HCT116 (cell line): ENCODE results near the gene MOB3B. TPM values are rescaled to one million over a fixed set of nuclear protein-coding genes. Genes with fewer than 3 reads are reported as not detected.

ENCODE experiments used
- ATAC-seq: fragments of 200-7000 bp; cut with Tn5 transposase; 2 replicates; pipeline ENCODE4 v1.9.1; 2020; ENCODE audit warnings: mild to moderate bottlenecking, moderate library complexity
- BruUV-seq: library from RNA; stranded (reverse); fragments of 400-500 nt; replicated peaks from 2 replicates; lab custom pipeline; 2021; lab: Mats Ljungman, UMichigan
- CTCF ChIA-PET: fragments of 300-600 bp; sonication (Branson Sonifier 250); formaldehyde crosslinking; loops from one replicate; lab custom pipeline; 2021; ENCODE audit warnings: antibody characterized with exemption; lab: Charles Lee
- POLR2A ChIA-PET: fragments of 300-600, 350-600 bp; sonication (Branson Sonifier 250); formaldehyde crosslinking; loops from one replicate; lab custom pipeline; 2021; ENCODE audit warnings: antibody characterized with exemption; lab: Charles Lee
- RAD21 ChIA-PET, 2 experiments: fragments of 300-600 bp; sonication (Branson Sonifier 250); formaldehyde crosslinking; loops; one replicate each; lab custom pipeline; 2023; ENCODE audit warnings: low total read pairs in 2 of 2; ENCODE audit not compliant: uncharacterized antibody in 2 of 2, unreplicated experiment in 2 of 2, low non-redundant PET in 1 of 2; lab: Charles Lee
- DNase-seq: peaks from one replicate; pipeline ENCODE4 v3.0.0-alpha.2; 2010; ENCODE audit warnings: low read depth, low spot score
- H2AFZ ChIP-seq: fragments of 200-600 bp; shearing (Covaris generic), sonication (generic); 2 replicates; pipeline ENCODE4 v1.6.1; 2017; ENCODE audit warnings: low read depth, mixed run types, mixed read lengths, antibody characterized with exemption, low read length; ENCODE audit not compliant: poor library complexity, severe bottlenecking
- H3K27ac ChIP-seq: 2 replicates; pipeline ENCODE4 v1.5.1; 2012; ENCODE audit warnings: low read depth, low read length
- H3K27me3 ChIP-seq: fragments of 200-600 bp; sonication (generic); 2 replicates; pipeline ENCODE4 v1.6.1; 2016; ENCODE audit warnings: mixed run types, low read length, mixed read lengths; ENCODE audit not compliant: insufficient read depth
- H3K36me3 ChIP-seq, 2 experiments: fragments of 200-500 bp in 1 of 2; fragments of 200-600 bp in 1 of 2; sonication (Bioruptor generic) in 1 of 2; sonication (generic) in 1 of 2; 2 replicates each; pipeline versions ENCODE4 v1.5.1 to v1.6.1; 2014 to 2016; ENCODE audit warnings: low read length in 2 of 2, inconsistent platforms in 1 of 2, mixed read lengths in 1 of 2, mixed run types in 1 of 2; ENCODE audit not compliant: insufficient read depth in 2 of 2, control insufficient read depth in 1 of 2
- H3K4me1 ChIP-seq, 2 experiments: fragments of 200-600 bp in 1 of 2; sonication (generic) in 1 of 2; 2 replicates each; pipeline versions ENCODE4 v1.5.1 to v1.6.1; 2012 to 2017; ENCODE audit warnings: low read length in 2 of 2, inconsistent platforms in 1 of 2, mild to moderate bottlenecking in 1 of 2, mixed read lengths in 1 of 2, mixed run types in 1 of 2, moderate library complexity in 1 of 2; ENCODE audit not compliant: insufficient read depth in 2 of 2, control insufficient read depth in 1 of 2
- H3K4me2 ChIP-seq: fragments of 200-600 bp; sonication (generic); 2 replicates; pipeline ENCODE4 v1.6.1; 2017; ENCODE audit warnings: mixed run types, low read length, mixed read lengths
- H3K4me3 ChIP-seq, 2 experiments: fragments of 200-600 bp in 1 of 2; sonication (generic) in 1 of 2; replicated peaks in 1 of 2; 2 replicates each; pipeline ENCODE4 v1.5.1; 2011 to 2016; ENCODE audit warnings: low read length in 2 of 2, control low read depth in 1 of 2, low read depth in 1 of 2, mild to moderate bottlenecking in 1 of 2, mixed read lengths in 1 of 2, mixed run types in 1 of 2
- H3K79me2 ChIP-seq: fragments of 200-600 bp; sonication (generic); 2 replicates; pipeline ENCODE4 v1.6.1; 2017; ENCODE audit warnings: mild to moderate bottlenecking, mixed run types, low read length, moderate library complexity, mixed read lengths; ENCODE audit not compliant: insufficient read depth
- H3K9ac ChIP-seq: fragments of 200-600 bp; sonication (generic); 2 replicates; pipeline ENCODE4 v1.6.1; 2016; ENCODE audit warnings: low read length, mixed read lengths
- H3K9me2 ChIP-seq: fragments of 200-600 bp; sonication (generic), shearing (Covaris generic); 2 replicates; pipeline ENCODE4 v1.6.1; 2017; ENCODE audit warnings: mixed run types, mild to moderate bottlenecking, moderate library complexity; ENCODE audit not compliant: insufficient read depth
- H3K9me3 ChIP-seq, 2 experiments: fragments of 200-500 bp in 1 of 2; fragments of 200-600 bp in 1 of 2; sonication (Bioruptor generic) in 1 of 2; sonication (generic) in 1 of 2; 2 replicates each; pipeline ENCODE4 v1.6.1; 2014 to 2017; ENCODE audit warnings: low read length in 2 of 2, mixed read lengths in 2 of 2, inconsistent platforms in 1 of 2, low read depth in 1 of 2, mild to moderate bottlenecking in 1 of 2, mixed run types in 1 of 2, moderate library complexity in 1 of 2; ENCODE audit not compliant: control insufficient read depth in 1 of 2, insufficient read depth in 1 of 2
- H4K20me1 ChIP-seq: fragments of 200-600 bp; sonication (generic), shearing (Covaris generic); 2 replicates; pipeline ENCODE4 v1.6.1; 2017; ENCODE audit warnings: mixed run types, mild to moderate bottlenecking, moderate library complexity; ENCODE audit not compliant: insufficient read depth
- CTCF ChIP-seq, 3 experiments: fragments of 200-600 bp in 1 of 3; sonication (generic) in 1 of 3; IDR thresholded peaks in 2 of 3; conservative IDR thresholded peaks in 1 of 3; 2 replicates each; pipeline ENCODE4 v1.5.1; 2012 to 2017; ENCODE audit warnings: low read depth in 2 of 3, low read length in 2 of 3, antibody characterized with exemption in 1 of 3, borderline replicate concordance in 1 of 3, control low read depth in 1 of 3, mild to moderate bottlenecking in 1 of 3, mixed read lengths in 1 of 3, mixed run types in 1 of 3, moderate library complexity in 1 of 3; ENCODE audit not compliant: insufficient read depth in 1 of 3
- EZH2 ChIP-seq: fragments of 200-600 bp; sonication (generic); IDR thresholded peaks from 2 replicates; pipeline ENCODE4 v1.6.1; 2017; ENCODE audit warnings: antibody characterized with exemption, mixed run types
- FOSL1 ChIP-seq: IDR thresholded peaks from 2 replicates; pipeline ENCODE4 v1.6.1; 2012; ENCODE audit warnings: low read depth
- JUND ChIP-seq: IDR thresholded peaks from 2 replicates; pipeline ENCODE4 v1.6.1; 2012
- MAX ChIP-seq: IDR thresholded peaks from 2 replicates; pipeline ENCODE4 v1.6.1; 2012
- POLR2A ChIP-seq: IDR thresholded peaks from 2 replicates; pipeline ENCODE4 v1.7.0; 2011; ENCODE audit warnings: borderline replicate concordance; ENCODE audit not compliant: insufficient read depth, insufficient read length; ENCODE audit errors: extremely low read depth
- POLR2AphosphoS5 ChIP-seq: IDR thresholded peaks from 2 replicates; pipeline ENCODE4 v1.6.1; 2011; ENCODE audit warnings: mild to moderate bottlenecking, low read depth, low read length, moderate library complexity
- SP1 ChIP-seq: IDR thresholded peaks from 2 replicates; pipeline ENCODE4 v1.6.1; 2012; ENCODE audit warnings: low read depth
- SRF ChIP-seq: IDR thresholded peaks from 2 replicates; pipeline ENCODE4 v1.6.1; 2012; ENCODE audit warnings: low read depth
- TCF7L2 ChIP-seq: IDR thresholded peaks from 2 replicates; pipeline ENCODE4 v1.7.0; 2011; ENCODE audit warnings: borderline replicate concordance, inconsistent platforms; ENCODE audit not compliant: insufficient read depth, insufficient read length; ENCODE audit errors: extremely low read depth
- YY1 ChIP-seq: IDR thresholded peaks from 2 replicates; pipeline ENCODE4 v1.6.1; 2011; ENCODE audit warnings: low read length, low read depth, moderate library complexity, mild to moderate bottlenecking; ENCODE audit not compliant: insufficient replicate concordance; ENCODE audit errors: extremely low read depth
- ZFX ChIP-seq: fragments of 450-650 bp; IDR thresholded peaks from 2 replicates; pipeline ENCODE4 v1.6.1; 2017
- intact Hi-C: fragments of 100-400 bp; cut with micrococcal nuclease; formaldehyde crosslinking; loops from 2 replicates; pipeline ENCODE4 v1.10.0; 2022
- total RNA-seq: library from RNA; stranded (reverse); gene quantifications from one replicate; pipeline ENCODE4 v1.2.1, GENCODE V29; 2021; ENCODE audit not compliant: unreplicated experiment

MOB3B gene
- total RNA-seq, 1 experiment from 2014 or later: 1.2 TPM

- Histone ChIP-seq H3K9ac (no peak overlapping the region), H3K9me3 (no peaks in the 10 kb centered on the region), H3K4me3 (no peak overlapping the region), H4K20me1 (no peaks in the 10 kb centered on the region), H3K27ac (no peak overlapping the region), H3K27me3 (peaks cover 17% of the 10 kb centered on the region), H3K9me2 (no peaks in the 10 kb centered on the region), H2AFZ (no peak overlapping the region), H3K36me3 (no peaks in the 10 kb centered on the region), H3K4me1 (no peaks in the 10 kb centered on the region)
- no peak for DNase-seq
- POLR2A ChIA-PET: interaction anchor here (0.7 kb wide), 1 partner anchor 119 kb away, joined by 4 read pairs; the partner anchor contains the start of gene IFNK
- intact Hi-C loops: loop anchor here (5.0 kb wide), 1 partner anchor 53 kb away; no protein-coding TSS in a partner anchor
- no peak for TF ChIP-seq JUND
- no peak for TF ChIP-seq TCF7L2
- TF ChIP-seq MAX: no peak
- TF ChIP-seq YY1: no peak
- no peak for TF ChIP-seq CTCF (IDR thresholded peaks at IDR 0.05 in 2 of 3, conservative IDR thresholded peaks at IDR 0.05 in 1 of 3; ENCODE audit: borderline replicate concordance in 1 of 3, insufficient read depth in 1 of 3, low read depth in 2 of 3, low read length in 2 of 3)
- TF ChIP-seq SP1: no peak
- no peak for TF ChIP-seq SRF
- no peak for TF ChIP-seq POLR2A
- TF ChIP-seq POLR2AphosphoS5: no peak
- no peak for TF ChIP-seq FOSL1
- TF ChIP-seq ZFX: no peak
- TF ChIP-seq EZH2: no peak
- TF ChIP-seq, all 23 proteins: peak for 0
- no peak for ATAC-seq
- ChIA-PET CTCF (no interaction called here), RAD21 (no interaction called here)
- no peaks in the 10 kb centered on the region for H3K79me2 ChIP-seq
- no TSS peak for BruUV-seq
- no peak overlapping the region for H3K4me2 ChIP-seq
Measured at GRCh38 chr9:27404661-27405060, 125.0 kb downstream of the MOB3B start.
